OCI-LY3 (cell line): ENCODE measurements around the gene TENM4.

Experiments
- H2AFZ ChIP-seq: fragments of 200-600, 300-600 bp; shearing (Covaris generic); 2 replicates; pipeline ENCODE4 v1.6.0; 2014; ENCODE audit warnings: antibody characterized with exemption, low read depth, low read length
- H3K27ac ChIP-seq: fragments of 200-600, 300-600 bp; sonication (generic); 2 replicates; pipeline ENCODE4 v1.5.1; 2014; ENCODE audit warnings: mild to moderate bottlenecking, low read length, moderate library complexity, mixed read lengths
- H3K27me3 ChIP-seq: fragments of 200-600, 300-600 bp; sonication (generic); 2 replicates; pipeline ENCODE4 v1.6.1; 2014; ENCODE audit warnings: low read depth, low read length, mixed read lengths
- H3K36me3 ChIP-seq: fragments of 200-600, 300-600 bp; sonication (generic); replicated peaks from 2 replicates; pipeline ENCODE3; 2014; ENCODE audit warnings: low read depth, low read length, mixed read lengths
- H3K4me1 ChIP-seq: fragments of 300-600, 200-600 bp; sonication (generic); 2 replicates; pipeline ENCODE4 v1.6.1; 2014; ENCODE audit warnings: low read length, mixed read lengths
- H3K4me2 ChIP-seq: fragments of 200-600, 300-600 bp; sonication (generic); 2 replicates; pipeline ENCODE4 v1.6.1; 2014; ENCODE audit warnings: low read length, mixed read lengths
- H3K4me3 ChIP-seq: fragments of 300-600, 200-600 bp; sonication (generic); 2 replicates; pipeline ENCODE4 v1.5.1; 2014; ENCODE audit warnings: antibody characterized with exemption, mild to moderate bottlenecking, low read length, moderate library complexity
- H3K79me2 ChIP-seq: fragments of 300-600, 200-600 bp; shearing (Covaris generic); 2 replicates; pipeline ENCODE4 v1.6.1; 2014; ENCODE audit warnings: mild to moderate bottlenecking, low read length, mixed read lengths
- H3K9ac ChIP-seq: fragments of 300-600, 200-600 bp; shearing (Covaris generic); 2 replicates; pipeline ENCODE4 v1.6.0; 2014; ENCODE audit warnings: mild to moderate bottlenecking, low read length, moderate library complexity
- H3K9me3 ChIP-seq: fragments of 200-600, 300-600 bp; shearing (Covaris generic); 2 replicates; pipeline ENCODE4 v1.6.1; 2014; ENCODE audit warnings: low read length, mixed read lengths; ENCODE audit not compliant: insufficient read depth
- H4K20me1 ChIP-seq: fragments of 200-600, 300-600 bp; sonication (generic); 2 replicates; pipeline ENCODE4 v1.6.1; 2016; ENCODE audit warnings: low read length, mixed read lengths; ENCODE audit not compliant: insufficient read depth
- CTCF ChIP-seq: fragments of 200-600, 300-600 bp; sonication (generic); IDR thresholded peaks from 2 replicates; pipeline ENCODE4 v1.5.1; 2014; ENCODE audit warnings: antibody characterized with exemption, low read length, low read depth
- EZH2phosphoT487 ChIP-seq: fragments of 200-600 bp; shearing (Covaris generic); IDR thresholded peaks from 2 replicates; pipeline ENCODE4 v1.6.1; 2018; ENCODE audit warnings: antibody characterized with exemption, mixed run types, low read depth

Gene TENM4

GRCh38 chr11:79335681-79336080 lies 105.1 kb downstream of the TENM4 start:
- no peak overlapping the region for H3K4me2 ChIP-seq
- H3K79me2 ChIP-seq = peaks cover 10% of the 10 kb centered on the region
- H3K27ac ChIP-seq = no peak overlapping the region
- H3K9ac ChIP-seq = no peak overlapping the region
- no peaks in the 10 kb centered on the region for H3K36me3 ChIP-seq
- H3K27me3 ChIP-seq = no peaks in the 10 kb centered on the region
- H3K4me3 ChIP-seq = no peak overlapping the region
- H2AFZ ChIP-seq = no peak overlapping the region
- TF ChIP-seq EZH2phosphoT487 (no peak), CTCF (no peak)
- peaks cover 57% of the 10 kb centered on the region for H4K20me1 ChIP-seq
- no peaks in the 10 kb centered on the region for H3K9me3 ChIP-seq
- H3K4me1 ChIP-seq = no peaks in the 10 kb centered on the region

- TF ChIP-seq CTCF (no peak), EZH2phosphoT487 (no peak)
- H3K79me2 ChIP-seq = peaks cover 10% of the 10 kb centered on the region
- H3K9ac ChIP-seq = no peak overlapping the region
- H2AFZ ChIP-seq = no peak overlapping the region
- no peak overlapping the region for H3K4me3 ChIP-seq
- H4K20me1 ChIP-seq = peaks cover 78% of the 10 kb centered on the region
- no peak overlapping the region for H3K27ac ChIP-seq
- no peaks in the 10 kb centered on the region for H3K9me3 ChIP-seq
- H3K36me3 ChIP-seq = peaks cover 7% of the 10 kb centered on the region
- no peaks in the 10 kb centered on the region for H3K27me3 ChIP-seq
- no peaks in the 10 kb centered on the region for H3K4me1 ChIP-seq
- no peak overlapping the region for H3K4me2 ChIP-seq
Observed at GRCh38 chr11:79333355-79333754, 107.5 kb downstream of the TENM4 start.

DNA sequence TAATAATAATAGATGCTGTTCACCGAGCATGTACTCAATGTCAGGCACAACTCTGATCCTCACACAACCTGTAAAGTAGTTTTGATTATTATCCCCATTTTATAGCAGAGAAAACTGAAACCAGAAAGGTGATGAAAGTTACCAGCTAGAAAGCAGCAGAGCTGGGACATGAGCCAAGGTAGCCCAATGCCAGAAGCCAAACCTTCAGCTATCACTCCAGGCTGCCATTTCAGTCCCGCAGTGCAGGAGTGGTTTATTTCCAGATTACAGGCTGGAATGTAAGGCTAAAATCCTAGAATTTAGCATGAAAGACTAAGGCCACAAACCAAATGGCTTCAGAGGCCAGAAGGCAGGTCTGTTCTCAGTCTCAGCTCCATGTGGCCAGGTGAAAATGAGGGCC lies 108.8 kb downstream of the TENM4 start:
- no peaks in the 10 kb centered on the region for H3K4me1 ChIP-seq
- TF ChIP-seq CTCF = no peak
- no peak for TF ChIP-seq EZH2phosphoT487
- H3K4me3 ChIP-seq = no peak overlapping the region
- peaks cover 10% of the 10 kb centered on the region for H3K79me2 ChIP-seq
- H3K9ac ChIP-seq = no peak overlapping the region
- no peaks in the 10 kb centered on the region for H3K27me3 ChIP-seq
- no peaks in the 10 kb centered on the region for H3K9me3 ChIP-seq
- no peak overlapping the region for H2AFZ ChIP-seq
- no peak overlapping the region for H3K27ac ChIP-seq
- peaks cover 7% of the 10 kb centered on the region for H3K36me3 ChIP-seq
- no peak overlapping the region for H3K4me2 ChIP-seq
- H4K20me1 ChIP-seq = peaks cover 78% of the 10 kb centered on the region

- Histone ChIP-seq H3K27me3 (no peaks in the 10 kb centered on the region), H3K4me3 (no peak overlapping the region), H2AFZ (no peak overlapping the region), H3K4me1 (no peaks in the 10 kb centered on the region), H3K9me3 (no peaks in the 10 kb centered on the region), H3K9ac (no peak overlapping the region), H3K27ac (no peak overlapping the region), H3K79me2 (peaks cover 12% of the 10 kb centered on the region), H3K36me3 (peaks cover 7% of the 10 kb centered on the region), H4K20me1 (peaks cover 73% of the 10 kb centered on the region), H3K4me2 (no peak overlapping the region)
- no peak for TF ChIP-seq CTCF
- TF ChIP-seq EZH2phosphoT487 = no peak
Observed at GRCh38 chr11:79331203-79331901, 109.5 kb downstream of the TENM4 start.
